GM21526 (cell line): ENCODE measurements around the gene KCNQ5.

Experiments used
- ATAC-seq: cut with Tn5 transposase; IDR thresholded peaks from one replicate; pipeline ENCODE4 v1.9.1; 2021; ENCODE audit warnings: moderate library complexity; ENCODE audit not compliant: unreplicated experiment, low FRiP score

The KCNQ5 gene

DNA sequence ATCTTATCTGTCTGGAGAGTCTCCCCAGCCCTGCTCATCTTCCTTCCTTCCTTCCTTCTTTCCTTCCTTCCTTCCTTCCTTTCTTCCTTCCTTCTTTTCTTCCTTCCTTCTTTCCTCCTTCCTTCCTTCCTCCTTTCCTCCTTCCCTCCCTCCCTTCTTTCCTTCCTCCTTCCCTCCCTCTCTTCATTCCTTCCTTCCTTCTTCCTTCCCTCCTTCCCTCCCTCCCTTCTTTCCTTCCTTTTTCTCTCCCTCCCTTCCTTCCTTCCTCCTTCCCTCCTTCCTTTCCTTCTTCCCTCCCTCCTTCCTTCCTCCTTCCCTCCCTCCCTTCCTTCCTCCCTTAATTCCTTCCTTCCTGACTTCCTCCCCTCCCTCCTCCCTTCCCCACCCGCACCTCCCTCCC is 319.4 kb downstream of the KCNQ5 start:
- ATAC-seq: no peak

DNA sequence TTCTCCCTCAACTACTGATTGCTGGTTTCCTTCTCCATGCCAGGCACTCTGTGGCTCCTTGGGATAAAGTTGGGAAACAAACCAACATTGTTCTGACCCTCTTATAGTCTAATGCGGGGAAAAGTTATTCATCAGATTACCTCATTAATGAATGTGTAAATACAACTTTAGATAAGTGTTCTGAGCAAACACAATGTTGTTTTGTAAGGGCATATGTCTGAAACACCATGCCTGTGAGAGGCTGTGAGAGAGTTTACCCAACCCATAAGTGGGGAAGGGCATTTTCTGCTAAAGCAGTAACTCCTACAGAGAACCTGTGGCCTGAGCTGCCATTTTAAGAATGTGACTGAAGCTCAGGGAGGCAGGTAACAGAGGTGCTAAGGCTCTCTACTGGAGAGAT is 319.9 kb downstream of the KCNQ5 start:
- ATAC-seq: no peak

DNA sequence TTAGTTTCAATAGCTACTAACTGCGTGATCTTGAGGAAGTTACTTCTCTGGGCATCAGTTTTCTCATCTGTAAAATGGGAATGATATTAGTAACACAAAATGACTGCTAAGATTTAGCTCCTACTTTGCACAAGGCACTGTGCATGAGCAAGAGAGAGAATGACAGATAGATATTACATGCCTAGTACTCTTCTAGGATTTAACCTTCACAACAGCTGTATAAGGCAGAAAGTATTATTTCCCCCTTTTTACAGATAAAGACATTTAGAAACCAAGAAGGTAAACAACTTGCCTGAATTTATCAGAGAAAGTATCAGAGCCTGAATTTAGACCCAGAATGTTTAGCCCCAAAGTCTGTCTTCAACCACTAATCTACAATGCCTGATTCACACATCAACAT is 321.8 kb downstream of the KCNQ5 start:
- no peak for ATAC-seq

GRCh38 chr6:72944660-72945059 is 322.8 kb downstream of the KCNQ5 start:
- no peak for ATAC-seq

DNA sequence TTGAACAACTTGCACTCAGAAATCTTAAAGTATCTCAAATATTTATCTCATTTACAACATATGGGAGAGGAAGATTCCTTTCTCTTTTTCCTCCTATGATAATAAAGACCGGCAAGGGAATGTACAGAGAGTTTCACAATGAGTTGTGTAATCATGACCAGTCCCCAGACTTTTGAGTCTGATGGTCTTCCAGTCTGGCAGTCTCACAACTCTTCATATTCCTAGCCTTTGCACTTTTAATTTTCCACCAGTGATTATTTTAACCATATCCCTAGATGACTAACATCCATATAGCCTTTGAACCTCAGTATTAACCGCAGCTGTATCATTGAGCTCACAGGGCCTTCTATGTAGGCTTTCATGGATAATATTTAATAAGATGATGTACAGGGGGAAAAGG is 324.9 kb downstream of the KCNQ5 start:
- no peak for ATAC-seq

DNA sequence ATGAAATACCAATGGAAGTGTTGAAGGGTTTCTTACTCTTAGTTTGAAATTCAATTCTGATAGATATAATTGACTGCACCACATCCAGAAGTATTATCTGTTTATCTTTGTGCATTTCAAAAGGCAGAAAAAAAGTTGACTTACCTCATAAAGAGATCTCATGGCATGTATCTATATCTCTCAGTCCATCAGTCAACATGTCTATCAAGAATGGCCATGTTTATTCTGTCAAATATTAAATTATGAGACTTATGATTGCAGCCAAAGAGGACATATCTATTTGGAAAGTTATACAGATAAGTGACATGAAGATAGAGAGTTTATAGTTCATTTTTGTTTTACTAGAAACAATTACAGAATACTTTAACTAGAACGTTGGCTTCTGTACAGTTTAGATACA is 325.7 kb downstream of the KCNQ5 start:
- ATAC-seq: no peak

GRCh38 chr6:72948153-72948552 is 326.3 kb downstream of the KCNQ5 start:
- no peak for ATAC-seq

DNA sequence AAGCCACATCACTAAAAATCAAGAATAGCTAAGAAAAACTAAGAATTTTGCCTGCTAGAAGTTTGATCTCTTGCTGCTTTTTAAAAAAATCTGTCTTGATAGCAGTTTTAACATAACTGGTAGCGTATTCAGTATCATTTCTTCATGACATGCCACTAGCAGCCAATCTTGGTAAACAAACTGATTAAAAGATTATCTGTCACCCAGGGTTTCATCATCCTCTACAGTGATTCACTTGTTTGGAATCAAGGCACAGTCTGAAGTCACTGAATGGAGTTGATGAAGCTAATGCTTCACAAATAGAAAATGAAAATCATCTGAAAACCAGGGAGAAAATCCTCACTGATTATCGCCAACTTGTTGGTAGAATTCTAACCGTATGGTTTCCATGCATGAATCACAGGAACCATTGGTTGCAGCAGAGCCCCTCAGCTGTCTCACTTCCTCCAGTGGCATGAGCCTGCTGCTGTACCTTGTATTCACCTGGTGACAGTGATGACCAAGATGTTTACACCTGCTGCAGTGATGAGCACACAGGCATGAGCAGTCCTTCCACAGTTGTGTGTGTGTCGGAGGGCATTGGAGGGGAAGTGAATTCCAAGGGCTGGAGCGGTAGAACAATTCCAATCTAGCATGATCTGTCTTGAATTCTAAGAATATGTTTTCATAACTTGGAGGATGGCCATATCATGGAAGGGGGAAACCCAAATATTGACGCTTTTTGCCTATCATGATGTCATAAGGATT is 328.4 kb downstream of the KCNQ5 start:
- no peak for ATAC-seq

DNA sequence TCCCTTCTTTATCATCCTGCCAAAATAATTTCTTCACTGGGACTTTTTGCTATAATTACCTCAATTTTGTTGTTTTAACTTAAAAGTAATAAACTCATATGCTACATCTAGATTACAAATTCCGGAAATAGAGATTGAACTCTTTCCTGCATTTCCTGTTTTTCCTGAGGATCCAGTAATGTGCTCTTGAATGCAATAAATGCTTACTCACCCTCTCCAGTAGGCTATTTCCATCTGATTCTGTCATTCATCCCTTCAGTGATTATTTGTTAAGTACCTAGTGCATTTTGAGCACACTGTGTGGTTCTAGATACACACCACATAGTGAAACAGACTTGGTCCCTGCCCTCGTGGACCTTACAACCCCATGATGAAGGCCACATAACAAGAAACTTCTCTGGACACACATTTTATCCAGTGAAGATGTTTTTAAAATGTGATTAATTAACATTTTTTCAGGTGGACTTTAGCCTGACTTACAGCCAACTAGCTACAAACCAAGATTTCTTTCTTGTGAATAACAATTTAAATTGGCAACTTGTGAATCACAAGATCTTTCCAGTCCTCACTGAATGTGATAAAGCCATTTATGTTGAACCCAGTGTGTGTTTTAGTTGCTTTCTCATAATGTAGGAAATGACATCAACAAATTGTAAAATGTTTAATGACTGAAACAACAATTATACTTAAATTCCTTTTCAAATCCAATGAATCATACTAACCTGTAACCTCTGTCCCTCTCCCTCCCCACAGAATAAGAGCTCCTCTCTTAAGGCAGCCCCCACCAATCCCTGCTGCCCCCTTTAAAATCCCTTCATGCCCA is 331.2 kb downstream of the KCNQ5 start:
- ATAC-seq: no peak

DNA sequence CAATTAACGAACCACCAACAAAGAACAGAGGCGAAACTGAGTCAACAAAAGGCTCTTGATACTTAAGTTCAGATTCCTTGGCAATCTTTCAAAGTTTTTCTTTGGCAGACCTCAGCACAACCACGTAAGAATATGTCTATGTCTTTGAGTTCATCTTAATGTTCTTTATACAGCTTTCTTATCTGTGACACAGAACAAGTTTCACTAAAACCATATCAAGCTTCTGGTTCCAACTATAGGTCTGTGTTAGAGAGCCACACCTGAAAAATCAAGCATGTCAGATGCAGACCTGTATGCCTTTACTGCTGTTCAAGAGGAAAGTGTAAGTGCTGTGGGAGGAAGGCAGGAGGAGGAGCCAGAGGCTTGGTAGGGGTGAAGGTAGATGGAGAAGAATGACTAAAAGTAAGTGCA is 332.1 kb downstream of the KCNQ5 start:
- ATAC-seq: no peak

- ATAC-seq: no peak
Measured at GRCh38 chr6:72954716-72955115, 332.9 kb downstream of the KCNQ5 start.

DNA sequence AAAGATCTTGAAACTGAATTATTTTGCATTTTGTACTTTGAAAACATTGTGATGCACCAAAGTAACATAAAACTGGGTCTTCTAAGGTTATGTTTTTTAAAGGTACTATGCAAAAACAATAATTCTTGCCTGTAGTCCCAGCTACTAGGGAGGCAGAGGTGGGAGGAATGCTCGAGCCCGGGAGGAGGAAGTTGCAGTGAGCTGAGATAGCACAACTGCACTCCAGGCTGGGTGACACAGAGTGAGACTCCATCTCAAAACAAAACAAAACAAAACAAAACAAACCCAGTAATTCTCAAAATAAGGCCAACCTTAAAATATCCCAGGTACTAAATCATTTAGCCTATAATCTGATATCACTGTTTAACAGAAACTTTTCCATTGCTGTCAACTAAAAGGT is 333.8 kb downstream of the KCNQ5 start:
- ATAC-seq: no peak

DNA sequence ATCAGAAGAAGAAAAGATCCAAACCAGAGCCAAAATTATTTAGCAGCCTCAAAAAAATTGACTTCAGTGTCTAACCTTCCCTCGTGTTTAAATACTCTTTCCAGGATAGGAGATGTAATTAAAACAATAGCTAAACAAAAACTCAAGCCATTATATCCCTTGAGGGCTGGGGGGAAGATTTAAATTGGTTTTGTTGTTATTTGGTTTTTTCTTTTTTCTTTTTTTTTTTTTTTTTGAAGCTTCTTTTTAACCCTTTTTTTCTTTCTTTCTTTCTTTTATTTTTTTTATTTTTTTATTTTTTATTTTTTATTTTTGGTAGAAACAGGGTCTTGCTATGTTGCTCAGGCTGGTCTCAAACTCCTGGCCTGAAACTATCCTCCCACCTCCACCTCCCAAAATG is 334.4 kb downstream of the KCNQ5 start:
- no peak for ATAC-seq

- ATAC-seq: no peak
Measured at GRCh38 chr6:72959821-72960220, 338.0 kb downstream of the KCNQ5 start.

DNA sequence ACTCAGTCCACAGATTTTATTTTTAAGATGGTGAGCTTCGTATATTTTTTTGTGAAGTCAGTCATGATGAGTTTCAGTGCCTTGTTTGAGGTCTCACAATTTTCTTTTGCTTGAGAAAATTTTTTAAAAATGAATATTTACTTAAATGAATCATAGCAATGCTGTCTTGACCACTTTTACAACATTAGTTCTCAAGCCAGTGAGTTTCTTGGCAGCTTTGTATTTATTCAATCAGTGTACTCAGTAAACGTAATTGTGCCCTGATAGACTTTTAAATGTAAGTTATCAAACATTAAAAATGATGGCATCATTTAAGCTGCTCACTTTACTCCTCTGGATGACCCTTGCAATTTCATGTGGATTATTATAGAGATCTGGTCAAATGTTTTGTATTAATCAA is 342.1 kb downstream of the KCNQ5 start:
- no peak for ATAC-seq

- ATAC-seq: no peak
Measured at GRCh38 chr6:72966628-72967280, 344.9 kb downstream of the KCNQ5 start.

- ATAC-seq: no peak
Measured at GRCh38 chr6:72967329-72967728, 345.5 kb downstream of the KCNQ5 start.

- ATAC-seq: no peak
Measured at GRCh38 chr6:72968704-72969103, 346.8 kb downstream of the KCNQ5 start.

GRCh38 chr6:72969666-72970065 is 347.8 kb downstream of the KCNQ5 start:
- no peak for ATAC-seq

DNA sequence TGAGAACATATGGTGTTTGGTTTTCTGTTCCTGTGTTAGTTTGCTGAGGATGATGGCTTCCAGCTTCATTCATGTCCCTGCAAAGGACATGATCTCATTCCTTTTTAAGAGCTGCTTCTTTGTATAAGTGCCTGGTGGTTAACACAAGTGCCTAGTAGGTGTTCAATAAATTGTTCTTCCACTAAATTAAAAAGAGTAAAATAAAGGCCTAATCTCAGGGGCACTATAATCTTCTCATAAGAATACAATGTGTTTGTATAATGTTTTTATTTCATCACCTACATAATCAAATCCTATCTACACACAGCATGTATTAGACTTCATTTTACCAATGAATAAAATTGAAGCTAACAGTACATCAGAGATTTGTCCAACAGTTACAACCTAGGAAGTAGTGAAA is 350.7 kb downstream of the KCNQ5 start:
- ATAC-seq: no peak

DNA sequence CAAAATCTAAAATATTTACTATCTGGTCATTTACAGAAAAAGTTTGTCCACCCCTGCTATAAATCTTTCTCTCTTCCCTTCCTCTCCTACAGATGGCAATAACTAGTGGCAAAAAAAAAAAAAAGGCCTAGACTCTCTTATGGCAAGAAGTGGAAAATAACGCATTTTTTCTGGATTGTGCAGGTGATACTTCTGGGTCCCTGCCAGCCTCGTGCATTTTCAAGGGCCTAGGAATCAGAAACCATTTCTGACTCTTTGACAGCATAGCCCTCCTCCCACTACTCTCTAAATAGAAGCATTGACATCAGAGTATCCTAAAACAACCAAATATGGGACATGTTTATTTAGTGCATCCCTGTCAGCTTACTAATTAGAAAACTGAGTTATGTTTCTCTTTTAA is 352.4 kb downstream of the KCNQ5 start:
- ATAC-seq: no peak

DNA sequence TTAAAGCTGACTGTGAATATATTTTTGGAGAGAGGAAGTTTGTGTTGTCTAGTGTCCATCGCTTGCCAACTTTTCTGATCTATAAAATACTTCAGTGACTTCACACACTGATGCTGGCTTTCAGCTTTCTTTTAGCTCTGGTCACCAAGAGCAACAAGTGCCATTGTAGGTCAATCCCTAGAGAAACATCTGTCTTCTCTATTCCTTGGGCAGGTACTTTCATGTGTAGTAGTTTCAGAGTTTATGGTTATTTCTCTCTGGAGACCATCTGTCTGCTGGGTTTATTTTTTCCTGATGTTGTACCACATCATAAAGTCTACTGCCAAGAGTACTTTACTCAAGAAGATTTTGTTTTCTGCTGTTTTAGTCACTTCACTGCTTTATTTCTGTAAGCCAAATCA is 353.5 kb downstream of the KCNQ5 start:
- ATAC-seq: no peak
